ENCODE results near the gene ZCCHC24.

ZCCHC24 gene

DNA sequence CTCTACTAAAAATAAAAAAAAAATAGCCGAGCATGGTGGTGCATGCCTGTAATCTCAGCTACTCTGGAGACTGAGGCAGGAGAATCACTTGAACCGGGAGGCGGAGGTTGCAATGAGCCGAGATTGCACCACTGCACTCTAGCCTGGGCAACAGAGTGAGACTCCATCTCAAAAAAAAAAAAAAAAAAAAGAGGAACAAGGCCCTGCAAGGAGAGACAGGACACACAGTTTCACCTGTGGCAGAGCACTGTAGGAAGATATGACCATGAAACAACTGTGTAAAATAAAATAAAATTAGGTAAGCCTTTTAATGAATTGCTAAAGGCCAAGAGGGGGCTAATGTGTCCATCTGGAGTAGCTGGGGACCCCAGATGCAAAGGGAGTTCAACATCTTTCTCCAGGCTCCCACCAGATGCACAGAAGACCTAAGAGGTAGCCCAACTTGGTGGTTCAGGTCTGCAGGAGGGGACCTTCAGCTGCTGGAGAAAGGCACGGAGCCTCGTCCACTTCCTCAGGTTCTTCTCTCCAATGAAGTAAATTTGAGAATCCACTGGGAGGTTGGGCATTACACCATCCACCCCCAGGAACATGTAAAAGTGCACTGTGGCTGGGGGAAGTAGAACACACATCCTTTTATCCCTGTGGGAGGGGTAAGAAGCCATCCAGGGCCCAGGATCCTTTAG is 85.5 kb downstream of the ZCCHC24 start:
- no peak for DNase-seq (ENCODE audit: low read depth, low spot score)
- ChIA-PET CTCF (interaction anchor here (0.9 kb wide), 2 partner anchors 15 to 109 kb away, joined by 3 read pairs; no protein-coding TSS in a partner anchor), POLR2A (interaction anchor here (0.9 kb wide), 1 partner anchor 12 kb away, joined by 3 read pairs; the partner anchor contains the start of gene PPIF)
- TF ChIP-seq, protein P1, sequence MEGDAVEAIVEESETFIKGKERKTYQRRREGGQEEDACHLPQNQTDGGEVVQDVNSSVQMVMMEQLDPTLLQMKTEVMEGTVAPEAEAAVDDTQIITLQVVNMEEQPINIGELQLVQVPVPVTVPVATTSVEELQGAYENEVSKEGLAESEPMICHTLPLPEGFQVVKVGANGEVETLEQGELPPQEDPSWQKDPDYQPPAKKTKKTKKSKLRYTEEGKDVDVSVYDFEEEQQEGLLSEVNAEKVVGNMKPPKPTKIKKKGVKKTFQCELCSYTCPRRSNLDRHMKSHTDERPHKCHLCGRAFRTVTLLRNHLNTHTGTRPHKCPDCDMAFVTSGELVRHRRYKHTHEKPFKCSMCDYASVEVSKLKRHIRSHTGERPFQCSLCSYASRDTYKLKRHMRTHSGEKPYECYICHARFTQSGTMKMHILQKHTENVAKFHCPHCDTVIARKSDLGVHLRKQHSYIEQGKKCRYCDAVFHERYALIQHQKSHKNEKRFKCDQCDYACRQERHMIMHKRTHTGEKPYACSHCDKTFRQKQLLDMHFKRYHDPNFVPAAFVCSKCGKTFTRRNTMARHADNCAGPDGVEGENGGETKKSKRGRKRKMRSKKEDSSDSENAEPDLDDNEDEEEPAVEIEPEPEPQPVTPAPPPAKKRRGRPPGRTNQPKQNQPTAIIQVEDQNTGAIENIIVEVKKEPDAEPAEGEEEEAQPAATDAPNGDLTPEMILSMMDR (IDR thresholded peaks at IDR 0.05; ENCODE audit: insufficient read depth, low read length, missing control alignments): no peak
- no peak overlapping the region for H3K4me3 ChIP-seq (ENCODE audit: low read depth, low read length)

DNA sequence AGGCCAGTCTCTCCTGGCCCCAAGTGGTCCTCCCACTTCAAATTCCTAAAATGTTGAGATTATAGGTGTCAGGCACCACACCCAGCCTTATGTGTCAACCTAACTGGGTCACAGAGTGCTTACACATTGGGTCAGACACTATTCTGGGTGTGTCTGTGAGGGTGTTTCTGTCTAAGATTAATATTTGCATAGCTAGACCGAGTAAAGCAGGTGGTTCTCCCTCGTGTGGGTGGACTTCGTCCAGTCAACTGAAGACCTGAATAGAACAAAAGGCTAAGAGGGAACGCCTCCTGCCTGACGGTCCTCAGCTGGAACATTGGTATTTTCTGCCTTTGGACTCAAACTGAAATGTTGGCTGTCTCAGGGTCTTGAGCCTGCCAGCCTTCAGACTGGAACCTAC is 86.6 kb downstream of the ZCCHC24 start:
- TF ChIP-seq, protein P1 (IDR thresholded peaks at IDR 0.05; ENCODE audit: insufficient read depth, low read length, missing control alignments): no peak
- DNase-seq (ENCODE audit: low read depth, low spot score): no peak
- ChIA-PET CTCF (interaction anchor here (0.8 to 2.7 kb wide), 3 partner anchors 7 to 15 kb away, joined by 3 to 18 read pairs (median 7); no protein-coding TSS in a partner anchor), POLR2A (interaction anchor here (1.3 kb wide), 1 partner anchor 10 kb away, joined by 3 read pairs; no protein-coding TSS in a partner anchor)
- no peak overlapping the region for H3K4me3 ChIP-seq (ENCODE audit: low read depth, low read length)

DNA sequence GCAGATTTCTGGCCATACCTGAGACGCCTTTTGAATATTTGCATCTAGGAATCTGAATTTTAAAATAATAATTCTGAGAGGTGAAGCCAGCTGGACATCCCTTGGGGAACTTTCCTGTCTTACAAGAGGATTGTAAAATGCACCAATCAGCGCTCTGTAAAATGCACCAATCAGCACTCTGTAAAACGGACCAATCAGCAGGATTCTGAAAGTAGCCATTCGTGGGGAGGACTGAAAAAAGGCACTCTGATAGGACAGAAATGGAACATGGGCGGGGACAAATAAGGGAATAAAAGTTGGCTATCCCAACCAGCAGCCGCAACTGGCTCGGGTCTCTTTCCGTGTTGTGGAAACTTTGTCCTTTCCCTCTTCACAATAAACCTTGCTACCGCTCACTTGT is 88.2 kb downstream of the ZCCHC24 start:
- TF ChIP-seq, protein P1 (IDR thresholded peaks at IDR 0.05; ENCODE audit: insufficient read depth, low read length, missing control alignments): no peak
- CTCF ChIA-PET: interaction anchor here (1.0 to 2.7 kb wide), 4 partner anchors 9 to 17 kb away, joined by 4 to 18 read pairs (median 6); no protein-coding TSS in a partner anchor
- no peak for DNase-seq (ENCODE audit: low read depth, low spot score)
- POLR2A ChIA-PET: no interaction called here
- H3K4me3 ChIP-seq (ENCODE audit: low read depth, low read length): no peak overlapping the region

DNA sequence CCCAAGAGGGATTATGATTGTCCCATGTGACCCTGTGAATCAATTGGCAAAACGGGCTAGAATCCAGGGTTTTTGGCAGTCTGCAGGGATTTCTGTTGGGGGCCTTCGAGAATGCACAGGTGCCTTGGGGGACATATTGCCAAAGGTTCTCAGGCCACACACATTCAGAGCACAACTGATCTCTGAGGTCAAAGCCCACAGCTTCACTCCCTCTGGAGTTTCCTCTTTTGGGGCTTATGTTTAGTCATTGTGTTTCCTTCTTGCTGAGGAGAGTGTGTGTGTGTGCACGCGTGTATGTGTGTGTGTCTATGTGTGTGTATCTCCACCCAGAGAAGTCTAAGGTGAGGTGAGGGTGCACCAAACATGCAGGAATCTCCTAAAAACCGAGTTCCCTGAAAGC is 89.3 kb downstream of the ZCCHC24 start:
- TF ChIP-seq, protein P1 (IDR thresholded peaks at IDR 0.05; ENCODE audit: insufficient read depth, low read length, missing control alignments): no peak
- POLR2A ChIA-PET: no interaction called here
- H3K4me3 ChIP-seq (ENCODE audit: low read depth, low read length): no peak overlapping the region
- no peak for DNase-seq (ENCODE audit: low read depth, low spot score)
- CTCF ChIA-PET: interaction anchor here (1.0 kb wide), 1 partner anchor 17 kb away, joined by 4 read pairs; no protein-coding TSS in a partner anchor

DNA sequence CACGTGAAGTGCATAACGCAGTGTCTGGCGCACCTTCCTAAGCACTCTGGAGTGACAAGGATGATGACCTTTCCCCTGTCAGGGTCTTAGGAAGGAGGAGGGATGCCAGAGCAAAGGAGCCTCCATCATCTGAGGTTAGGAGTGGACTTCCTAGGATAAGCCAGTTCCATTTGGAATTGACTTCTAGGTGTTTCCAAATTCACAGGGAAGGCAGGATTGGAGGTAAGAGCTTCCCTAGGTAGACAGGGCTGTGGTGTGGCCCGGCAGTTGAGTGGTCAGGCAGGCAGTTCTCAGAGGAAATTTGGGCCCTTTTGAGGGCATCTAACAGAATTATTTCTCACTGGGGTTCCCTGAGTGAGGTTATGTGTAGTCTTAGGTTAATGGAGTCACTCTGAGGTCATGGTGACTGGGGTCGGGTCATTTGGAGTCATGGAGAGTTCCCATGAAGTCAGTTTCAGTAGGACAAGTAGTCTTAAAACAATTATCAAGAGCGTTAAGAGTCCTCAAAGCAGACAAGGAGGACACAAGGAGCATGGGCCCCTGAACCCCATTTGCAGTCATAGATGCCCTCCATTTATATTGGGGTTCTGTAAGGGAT is 89.9 kb downstream of the ZCCHC24 start:
- no peak for DNase-seq (ENCODE audit: low read depth, low spot score)
- CTCF ChIA-PET: interaction anchor here (1.1 to 1.2 kb wide), 2 partner anchors 10 to 11 kb away, joined by 3 to 5 read pairs; no protein-coding TSS in a partner anchor
- POLR2A ChIA-PET: no interaction called here
- TF ChIP-seq, protein P1 (IDR thresholded peaks at IDR 0.05; ENCODE audit: insufficient read depth, low read length, missing control alignments): no peak
- no peak overlapping the region for H3K4me3 ChIP-seq (ENCODE audit: low read depth, low read length)

DNA sequence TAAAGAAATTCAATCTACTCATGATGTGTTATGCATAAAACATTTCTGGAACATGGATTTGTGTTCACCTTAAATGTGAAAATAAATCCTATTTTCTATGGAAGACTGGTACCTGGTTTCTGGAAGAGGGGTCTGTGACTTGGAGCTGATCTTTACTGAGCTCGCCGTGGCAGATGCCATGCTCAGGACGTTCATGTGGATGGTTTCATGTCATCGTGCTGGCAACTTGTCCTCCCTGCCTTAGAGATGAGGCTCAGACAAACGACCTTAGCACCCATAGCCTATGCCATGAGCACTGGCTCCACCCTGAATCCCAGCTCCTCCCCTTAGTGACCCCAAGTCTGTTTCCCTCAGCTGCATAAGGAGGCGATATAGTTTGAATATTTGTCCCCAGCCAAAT is 90.8 kb downstream of the ZCCHC24 start:
- no peak overlapping the region for H3K4me3 ChIP-seq (ENCODE audit: low read depth, low read length)
- ChIA-PET POLR2A (interaction anchor here (1.1 kb wide), 1 partner anchor 56 kb away, joined by 3 read pairs; no protein-coding TSS in a partner anchor), CTCF (interaction anchor here (0.9 to 1.2 kb wide), 5 partner anchors 9 to 20 kb away, joined by 3 to 5 read pairs (median 4); no protein-coding TSS in a partner anchor)
- TF ChIP-seq, protein P1 (IDR thresholded peaks at IDR 0.05; ENCODE audit: insufficient read depth, low read length, missing control alignments): no peak
- DNase-seq (ENCODE audit: low read depth, low spot score): no peak
